Kidney tubule cell (primary cell): Measurements from ENCODE around the gene SELENOP.
"Not testable (repeated sequence)": the region's sequence is repeated elsewhere in the genome, so short reads cannot be mapped to it uniquely, and the experiment has no call there.

Experiments used
- DNase-seq: peaks from one replicate; pipeline ENCODE4 v3.0.0-alpha.2; 2018; ENCODE audit warnings: low spot score

SELENOP gene

GRCh38 chr5:42826757-42827515, 15.2 kb upstream of the SELENOP start:
- DNase-seq: no peak

GRCh38 chr5:42825422-42826148, 13.9 kb upstream of the SELENOP start:
- DNase-seq: no peak

DNA sequence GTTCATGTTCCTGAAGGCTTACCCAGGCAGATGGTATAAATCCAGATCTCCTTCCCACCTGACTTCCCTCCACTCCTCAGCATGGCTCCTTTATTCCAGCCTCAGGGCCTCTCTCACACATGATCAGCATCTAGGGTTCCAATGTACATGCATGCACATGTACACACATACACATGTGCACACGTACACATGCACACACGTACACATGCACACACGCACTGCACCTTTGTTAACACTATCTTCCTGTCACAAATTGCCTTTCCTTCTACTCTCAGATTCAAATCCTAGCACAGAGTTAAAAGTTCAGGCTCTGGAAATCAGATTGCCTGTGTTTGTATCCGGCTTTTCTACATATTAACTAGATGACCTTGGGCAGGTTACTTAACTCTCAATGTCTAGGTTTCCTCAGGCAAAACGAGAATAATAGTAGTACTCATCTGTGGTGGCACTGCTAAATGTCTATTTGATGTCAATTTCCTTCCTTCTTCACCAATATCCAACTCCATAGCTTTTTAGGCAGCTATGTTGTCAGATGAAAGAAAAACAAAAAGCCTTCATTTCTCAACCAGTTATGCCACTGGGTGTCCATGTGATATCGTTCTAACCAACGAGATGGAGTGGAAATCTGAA, 12.8 kb upstream of the SELENOP start:
- no peak for DNase-seq

DNA sequence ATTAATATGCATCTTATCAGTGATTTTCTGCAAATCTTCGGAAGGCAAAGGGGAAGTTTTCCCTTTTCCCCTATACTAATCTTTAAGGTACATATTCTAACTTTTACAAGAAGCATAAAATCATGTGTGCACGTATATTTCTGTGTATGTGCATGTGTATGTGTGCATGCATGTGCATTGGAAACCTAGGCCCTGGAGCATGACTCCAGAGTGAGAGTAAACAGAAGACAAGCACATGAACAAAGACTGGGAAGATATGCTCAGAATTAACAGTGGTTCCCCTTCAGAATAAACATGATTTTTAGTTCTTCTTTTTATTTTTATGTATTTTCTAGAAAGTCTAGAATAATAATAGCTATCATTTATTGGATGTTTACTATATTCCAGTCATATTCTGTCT, 10.9 kb upstream of the SELENOP start:
- DNase-seq: no peak

- DNase-seq: no peak
Observed at GRCh38 chr5:42819745-42820144, 8.1 kb upstream of the SELENOP start.

DNA sequence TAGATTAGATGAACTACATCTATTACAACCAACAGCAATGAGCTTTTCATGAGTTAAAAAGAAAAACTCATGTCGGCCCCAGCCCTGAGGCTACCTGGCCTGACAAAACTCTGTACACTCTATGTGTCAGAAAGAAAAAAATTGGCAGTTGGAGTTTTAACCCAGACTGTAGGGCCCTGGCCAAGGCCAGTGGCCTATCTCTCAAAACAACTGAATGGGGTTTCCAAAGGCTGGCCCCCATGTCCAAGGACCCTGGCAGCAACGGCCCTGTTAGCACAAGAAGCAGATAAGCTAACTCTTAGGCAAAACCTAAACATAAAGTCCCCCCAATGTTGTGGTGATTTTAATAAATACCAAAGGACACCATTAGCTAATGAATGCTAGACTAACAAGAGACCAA, 4.9 kb upstream of the SELENOP start:
- DNase-seq: not testable (repeated sequence)

GRCh38 chr5:42813533-42813932, 1.8 kb upstream of the SELENOP start:
- peak; percentile 48 for DNase-seq

GRCh38 chr5:42812620-42813019, 928 bp upstream of the SELENOP start:
- DNase-seq: no peak

DNA sequence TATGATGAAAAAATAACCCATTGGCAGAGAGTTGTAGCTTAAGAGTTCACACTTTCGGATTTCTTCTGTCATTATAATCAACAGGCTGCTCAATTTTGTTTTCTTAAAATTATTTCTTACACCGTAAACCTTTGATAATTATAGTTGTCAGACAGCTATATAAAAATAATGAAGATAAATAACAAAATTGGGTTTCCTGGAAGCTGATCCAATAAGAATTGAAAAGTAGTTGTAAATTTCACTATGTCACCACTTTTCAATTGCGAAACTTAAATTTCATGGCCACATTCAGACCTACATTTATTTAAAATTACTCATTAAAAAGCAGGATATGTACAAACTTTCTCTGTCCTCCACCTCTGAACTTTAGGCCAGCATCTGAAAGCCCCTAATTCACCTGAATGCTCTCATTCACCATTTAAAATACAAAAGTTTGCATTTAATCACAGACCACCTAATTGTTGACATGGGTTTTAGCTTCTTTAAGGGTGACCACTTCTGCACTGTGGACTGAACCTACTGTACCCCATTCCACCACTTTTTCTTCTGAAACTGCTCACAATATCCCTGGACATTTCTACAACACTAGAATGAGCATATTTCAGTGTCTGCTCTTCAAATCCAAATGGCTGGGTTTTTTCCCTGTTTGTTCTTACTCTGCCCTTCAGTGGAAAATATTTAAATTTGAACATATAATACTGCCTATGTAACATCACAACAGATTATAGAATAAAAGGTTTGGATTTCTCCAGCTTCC, 680 bp downstream of the SELENOP start:
- DNase-seq: no peak

- DNase-seq: no peak
Observed at GRCh38 chr5:42808888-42809611, 2.6 kb downstream of the SELENOP start.

GRCh38 chr5:42807722-42808447, 3.8 kb downstream of the SELENOP start:
- DNase-seq: peak; percentile 11

GRCh38 chr5:42806701-42807262, 4.9 kb downstream of the SELENOP start:
- DNase-seq: no peak

DNA sequence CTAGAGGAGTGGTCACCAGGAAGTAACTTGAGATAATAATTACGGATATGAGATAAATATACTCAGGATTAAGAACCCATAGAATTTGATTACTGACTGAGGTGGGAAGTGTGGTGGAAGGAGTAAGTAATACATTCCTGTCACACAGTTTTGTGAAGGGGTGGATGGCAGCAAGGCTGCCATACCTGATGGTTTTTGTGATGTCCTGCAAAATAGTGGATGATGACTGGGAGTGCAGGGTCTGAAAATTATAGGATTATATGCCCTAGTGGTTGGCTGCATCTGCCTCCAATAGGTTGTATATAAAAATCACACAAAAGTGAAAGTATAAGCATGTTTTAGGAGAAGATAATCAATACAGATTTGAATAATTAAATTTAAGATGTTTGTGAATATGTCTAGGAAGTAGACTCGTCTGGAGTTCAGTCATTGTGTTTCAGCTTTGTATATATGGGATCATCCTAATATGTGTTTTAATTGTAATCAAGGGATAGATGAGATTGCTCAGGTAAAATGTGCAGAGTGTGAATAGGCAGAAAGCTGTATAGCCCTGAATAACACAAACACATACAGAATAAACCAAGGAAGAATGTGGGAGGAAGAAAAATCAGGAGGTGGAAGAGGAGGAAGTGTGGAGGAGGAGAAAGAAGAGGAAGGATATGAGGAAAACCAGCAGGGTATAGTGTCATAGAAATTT, 5.5 kb downstream of the SELENOP start:
- DNase-seq: no peak

DNA sequence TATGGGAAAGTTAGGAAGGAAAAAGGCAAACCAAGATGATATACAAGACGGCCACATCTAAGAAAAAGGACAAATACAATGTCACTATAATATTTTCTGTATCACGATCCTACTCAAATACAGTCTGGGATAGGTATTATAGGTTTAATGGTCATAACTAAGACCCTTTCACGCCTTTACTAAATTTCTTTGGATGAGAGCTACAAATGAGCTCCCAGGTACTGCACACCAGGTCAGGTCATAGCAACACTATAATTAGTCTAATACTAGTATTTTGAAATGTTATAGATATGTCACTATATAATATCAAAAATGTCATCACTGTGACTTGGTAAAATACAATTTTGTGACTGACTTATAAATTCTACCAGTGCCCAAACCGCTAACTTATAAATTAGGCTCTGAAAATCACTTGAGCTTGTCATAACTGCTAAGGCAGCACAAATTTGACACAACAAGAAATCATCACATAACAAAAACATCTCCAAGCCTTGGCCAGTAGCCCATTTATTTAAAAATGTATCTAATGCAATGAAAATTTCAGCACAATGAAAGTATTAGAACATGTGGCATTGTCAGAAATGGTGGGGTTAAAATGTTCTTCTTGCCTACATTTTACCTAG, 6.9 kb downstream of the SELENOP start:
- no peak for DNase-seq

DNA sequence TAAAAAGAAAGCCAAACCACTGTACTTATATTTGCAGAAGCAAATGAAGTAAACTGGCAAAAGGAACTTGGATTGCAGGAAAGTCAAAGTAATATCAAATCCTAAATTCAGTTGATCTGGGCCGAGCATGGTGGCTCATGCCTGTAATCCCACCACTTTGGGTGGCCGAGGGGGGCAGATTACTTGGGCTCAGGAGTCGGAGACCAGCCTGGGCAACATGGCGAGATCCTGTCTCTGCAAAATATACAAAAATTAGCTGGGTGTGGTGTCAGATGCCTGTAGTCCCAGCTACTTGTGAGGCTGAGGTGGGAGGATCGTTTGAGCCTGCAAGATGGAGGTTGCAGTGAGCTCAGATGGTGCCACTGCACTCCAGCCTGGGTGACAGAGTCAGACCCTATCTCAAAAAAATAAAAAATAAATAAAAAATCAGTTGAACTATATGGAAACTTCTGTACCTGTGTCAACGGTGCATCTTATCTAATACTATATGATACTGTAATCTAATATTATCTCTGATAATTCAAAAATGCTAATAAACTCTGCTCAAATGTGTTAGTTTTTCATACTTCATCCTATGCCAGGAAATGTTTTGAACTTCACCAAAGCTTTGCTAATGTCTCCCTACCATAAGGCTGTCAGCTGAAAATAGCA, 10.1 kb downstream of the SELENOP start:
- no peak for DNase-seq

DNA sequence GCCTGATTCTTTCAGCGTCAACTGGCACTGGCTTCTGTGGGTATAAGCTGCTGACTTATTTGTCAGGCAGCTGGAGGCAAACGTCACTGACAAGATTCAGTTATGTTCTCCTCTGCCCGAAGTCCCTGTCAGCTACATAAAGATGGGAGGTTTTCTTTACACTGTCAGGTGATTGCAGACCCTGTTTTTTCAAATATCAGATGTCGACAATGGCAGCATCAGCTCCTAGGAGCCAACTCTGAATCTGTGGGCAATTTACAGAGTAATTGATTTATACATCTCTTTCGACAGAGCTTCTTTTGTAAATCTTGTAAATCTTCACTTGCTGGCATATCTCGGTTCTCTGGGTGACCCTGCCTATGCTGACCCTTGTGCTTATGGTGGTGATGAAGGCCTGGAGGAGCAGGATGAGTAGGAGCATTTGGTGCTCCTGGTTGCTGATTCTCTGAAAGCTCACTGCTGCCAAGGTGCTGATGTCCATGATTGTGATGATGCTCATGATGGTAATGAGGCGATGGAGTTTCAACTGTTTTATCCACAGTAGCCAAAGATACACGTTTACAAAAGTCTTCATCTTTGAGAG, 10.9 kb downstream of the SELENOP start:
- no peak for DNase-seq

- DNase-seq: no peak
Observed at GRCh38 chr5:42799668-42800114, 12.0 kb downstream of the SELENOP start.

- DNase-seq: no peak
Observed at GRCh38 chr5:42799241-42799608, 12.5 kb downstream of the SELENOP start.
